ENCODE measurements around the gene LBP. TPM values are rescaled to one million over a fixed set of nuclear protein-coding genes. Genes with fewer than 3 reads are reported as not detected.

The LBP gene
- total RNA-seq, 1 experiment from 2014 or later: not detected

GRCh38 chr20:38315290-38315966 lies 30.9 kb upstream of the LBP start:
- no peaks in the 10 kb centered on the region for H3K36me3 ChIP-seq (ENCODE audit: control insufficient read depth, insufficient read depth, low read length)
- TF ChIP-seq, protein P1, sequence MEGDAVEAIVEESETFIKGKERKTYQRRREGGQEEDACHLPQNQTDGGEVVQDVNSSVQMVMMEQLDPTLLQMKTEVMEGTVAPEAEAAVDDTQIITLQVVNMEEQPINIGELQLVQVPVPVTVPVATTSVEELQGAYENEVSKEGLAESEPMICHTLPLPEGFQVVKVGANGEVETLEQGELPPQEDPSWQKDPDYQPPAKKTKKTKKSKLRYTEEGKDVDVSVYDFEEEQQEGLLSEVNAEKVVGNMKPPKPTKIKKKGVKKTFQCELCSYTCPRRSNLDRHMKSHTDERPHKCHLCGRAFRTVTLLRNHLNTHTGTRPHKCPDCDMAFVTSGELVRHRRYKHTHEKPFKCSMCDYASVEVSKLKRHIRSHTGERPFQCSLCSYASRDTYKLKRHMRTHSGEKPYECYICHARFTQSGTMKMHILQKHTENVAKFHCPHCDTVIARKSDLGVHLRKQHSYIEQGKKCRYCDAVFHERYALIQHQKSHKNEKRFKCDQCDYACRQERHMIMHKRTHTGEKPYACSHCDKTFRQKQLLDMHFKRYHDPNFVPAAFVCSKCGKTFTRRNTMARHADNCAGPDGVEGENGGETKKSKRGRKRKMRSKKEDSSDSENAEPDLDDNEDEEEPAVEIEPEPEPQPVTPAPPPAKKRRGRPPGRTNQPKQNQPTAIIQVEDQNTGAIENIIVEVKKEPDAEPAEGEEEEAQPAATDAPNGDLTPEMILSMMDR (IDR thresholded peaks at IDR 0.05; ENCODE audit: insufficient read depth in 1 of 2, low read depth in 1 of 2, low read length in 1 of 2, severe bottlenecking in 1 of 2, unreplicated experiment in 1 of 2): peak in 1 of 2 experiments; percentile 41
- POLR2A ChIA-PET: interaction anchor here (0.5 kb wide), 1 partner anchor 65 kb away, joined by 4 read pairs; no protein-coding TSS in a partner anchor
- no peak overlapping the region for H3K4me3 Mint-ChIP-seq (ENCODE audit: unreplicated experiment)
- peaks cover 1% of the 10 kb centered on the region; the same call in 1 of the 2 replicates for H3K27me3 ChIP-seq (replicated peaks; ENCODE audit: control insufficient read depth, insufficient read depth, low read length)
- H3K4me3 ChIP-seq (ENCODE audit: low read depth, low read length): no peak overlapping the region
- DNase-seq: peak in 1 of 2 experiments; percentile 41
- CTCF ChIA-PET: interaction anchor here (0.6 to 1.2 kb wide), 10 partner anchors 10 to 258 kb away, joined by 3 to 8 read pairs (median 4); no protein-coding TSS in a partner anchor
- H3K9me3 ChIP-seq: no peaks in the 10 kb centered on the region
- peaks cover 5% of the 10 kb centered on the region for H3K4me1 Mint-ChIP-seq (ENCODE audit: low read depth, unreplicated experiment)
- BruUV-seq (replicated peaks): no TSS peak
- intact Hi-C loops (cut with micrococcal nuclease; ENCODE audit: unreplicated experiment): no loop called here
- H3K9me3 Mint-ChIP-seq (ENCODE audit: unreplicated experiment): no peaks in the 10 kb centered on the region
- H3K27ac Mint-ChIP-seq (ENCODE audit: unreplicated experiment): no peak overlapping the region
- no peaks in the 10 kb centered on the region for H3K4me1 ChIP-seq
- peaks cover 15% of the 10 kb centered on the region for H3K27me3 Mint-ChIP-seq (ENCODE audit: insufficient read depth, unreplicated experiment)
- no peaks in the 10 kb centered on the region for H3K36me3 Mint-ChIP-seq (ENCODE audit: insufficient read depth, unreplicated experiment)

GRCh38 chr20:38316341-38316740 lies 29.9 kb upstream of the LBP start:
- H3K27ac Mint-ChIP-seq (ENCODE audit: unreplicated experiment): no peak overlapping the region
- peaks cover 1% of the 10 kb centered on the region; the same call in 1 of the 2 replicates for H3K27me3 ChIP-seq (replicated peaks; ENCODE audit: control insufficient read depth, insufficient read depth, low read length)
- ChIA-PET CTCF (interaction anchor here (0.6 kb wide), 1 partner anchor 31 kb away, joined by 3 read pairs; no protein-coding TSS in a partner anchor), POLR2A (no interaction called here)
- TF ChIP-seq, protein P1 (IDR thresholded peaks at IDR 0.05; ENCODE audit: insufficient read depth in 1 of 2, low read depth in 1 of 2, low read length in 1 of 2, severe bottlenecking in 1 of 2, unreplicated experiment in 1 of 2): no peak
- no peaks in the 10 kb centered on the region for H3K9me3 Mint-ChIP-seq (ENCODE audit: unreplicated experiment)
- no peaks in the 10 kb centered on the region for H3K9me3 ChIP-seq
- H3K4me1 Mint-ChIP-seq (ENCODE audit: low read depth, unreplicated experiment): peaks cover 5% of the 10 kb centered on the region
- H3K36me3 ChIP-seq (ENCODE audit: control insufficient read depth, insufficient read depth, low read length): no peaks in the 10 kb centered on the region
- no peak overlapping the region for H3K4me3 ChIP-seq (ENCODE audit: low read depth, low read length)
- no peaks in the 10 kb centered on the region for H3K36me3 Mint-ChIP-seq (ENCODE audit: insufficient read depth, unreplicated experiment)
- peaks cover 16% of the 10 kb centered on the region for H3K27me3 Mint-ChIP-seq (ENCODE audit: insufficient read depth, unreplicated experiment)
- no peaks in the 10 kb centered on the region for H3K4me1 ChIP-seq
- BruUV-seq (replicated peaks): no TSS peak
- H3K4me3 Mint-ChIP-seq (ENCODE audit: unreplicated experiment): no peak overlapping the region
- no peak for DNase-seq
- intact Hi-C loops (cut with micrococcal nuclease; ENCODE audit: unreplicated experiment): no loop called here

DNA sequence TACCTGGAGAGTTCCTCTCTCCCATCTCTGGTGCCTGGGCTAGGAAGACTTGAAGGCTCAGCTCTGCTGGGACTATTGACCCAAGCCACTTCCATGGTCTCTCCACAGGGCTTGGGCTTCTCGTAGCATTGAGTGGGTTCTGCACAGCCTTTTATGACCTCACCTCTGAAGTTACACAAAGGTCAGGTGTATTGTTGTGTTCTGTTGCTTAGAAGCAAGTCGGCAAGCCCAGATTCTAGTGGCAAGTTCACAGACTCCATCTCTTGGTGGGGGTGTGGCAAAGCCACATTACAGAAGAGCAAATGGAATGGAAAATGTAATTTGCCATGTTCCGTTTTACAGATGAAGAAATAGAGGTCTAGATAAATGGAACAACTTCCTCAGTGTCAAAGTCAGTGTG lies 28.9 kb upstream of the LBP start:
- ChIA-PET CTCF (interaction anchor here (0.8 to 1.2 kb wide), 2 partner anchors 10 to 260 kb away, joined by 3 read pairs; no protein-coding TSS in a partner anchor), POLR2A (interaction anchor here (0.6 kb wide), 1 partner anchor 160 kb away, joined by 3 read pairs; no protein-coding TSS in a partner anchor)
- H3K27ac Mint-ChIP-seq (ENCODE audit: unreplicated experiment): no peak overlapping the region
- H3K4me1 Mint-ChIP-seq (ENCODE audit: low read depth, unreplicated experiment): peaks cover 5% of the 10 kb centered on the region
- H3K4me1 ChIP-seq: no peaks in the 10 kb centered on the region
- BruUV-seq (replicated peaks): no TSS peak
- DNase-seq: no peak
- no peak overlapping the region for H3K4me3 ChIP-seq (ENCODE audit: low read depth, low read length)
- peaks cover 18% of the 10 kb centered on the region for H3K27me3 Mint-ChIP-seq (ENCODE audit: insufficient read depth, unreplicated experiment)
- H3K9me3 Mint-ChIP-seq (ENCODE audit: unreplicated experiment): no peaks in the 10 kb centered on the region
- H3K36me3 Mint-ChIP-seq (ENCODE audit: insufficient read depth, unreplicated experiment): no peaks in the 10 kb centered on the region
- no peaks in the 10 kb centered on the region for H3K36me3 ChIP-seq (ENCODE audit: control insufficient read depth, insufficient read depth, low read length)
- TF ChIP-seq, protein P1 (IDR thresholded peaks at IDR 0.05; ENCODE audit: insufficient read depth in 1 of 2, low read depth in 1 of 2, low read length in 1 of 2, severe bottlenecking in 1 of 2, unreplicated experiment in 1 of 2): no peak
- no peak overlapping the region for H3K4me3 Mint-ChIP-seq (ENCODE audit: unreplicated experiment)
- H3K27me3 ChIP-seq (replicated peaks; ENCODE audit: control insufficient read depth, insufficient read depth, low read length): peaks cover 1% of the 10 kb centered on the region; the same call in 1 of the 2 replicates
- no peaks in the 10 kb centered on the region for H3K9me3 ChIP-seq
- intact Hi-C loops (cut with micrococcal nuclease; ENCODE audit: unreplicated experiment): no loop called here

Data from Caco-2 (cell line).